ENCODE data around the gene MACROD2.

Gene MACROD2

GRCh38 chr20:15059438-15059837, 1064.1 kb downstream of the MACROD2 start:
- no peak for DNase-seq (ENCODE audit: low spot score)

- DNase-seq (ENCODE audit: low spot score), result no peak
Observed at GRCh38 chr20:15060265-15061060, 1065.1 kb downstream of the MACROD2 start.

- DNase-seq (ENCODE audit: low spot score), result no peak
Observed at GRCh38 chr20:15061061-15061430, 1065.7 kb downstream of the MACROD2 start.

- DNase-seq (ENCODE audit: low spot score), result no peak
Observed at GRCh38 chr20:15061955-15062354, 1066.6 kb downstream of the MACROD2 start.

DNA sequence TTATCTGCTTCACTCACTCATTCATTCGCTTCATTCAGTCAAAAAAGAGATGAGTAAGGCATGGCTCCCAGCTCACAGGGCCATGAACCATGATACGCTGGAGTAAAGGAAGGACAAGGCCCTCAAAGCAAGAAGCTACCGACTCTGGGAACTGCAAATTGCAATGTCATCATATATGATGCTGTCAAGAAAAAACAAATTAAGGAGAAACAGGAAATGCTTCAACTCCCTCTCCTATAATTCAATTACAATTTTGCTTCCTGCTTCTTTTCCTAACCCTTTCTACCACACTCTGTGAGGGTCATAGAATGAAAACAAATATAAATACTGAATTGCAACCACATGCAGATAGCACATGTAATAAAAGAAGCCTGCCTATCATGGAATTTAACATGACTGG, 1067.8 kb downstream of the MACROD2 start:
- no peak for DNase-seq (ENCODE audit: low spot score)

GRCh38 chr20:15064741-15065140, 1069.4 kb downstream of the MACROD2 start:
- DNase-seq (ENCODE audit: low spot score), result no peak

DNA sequence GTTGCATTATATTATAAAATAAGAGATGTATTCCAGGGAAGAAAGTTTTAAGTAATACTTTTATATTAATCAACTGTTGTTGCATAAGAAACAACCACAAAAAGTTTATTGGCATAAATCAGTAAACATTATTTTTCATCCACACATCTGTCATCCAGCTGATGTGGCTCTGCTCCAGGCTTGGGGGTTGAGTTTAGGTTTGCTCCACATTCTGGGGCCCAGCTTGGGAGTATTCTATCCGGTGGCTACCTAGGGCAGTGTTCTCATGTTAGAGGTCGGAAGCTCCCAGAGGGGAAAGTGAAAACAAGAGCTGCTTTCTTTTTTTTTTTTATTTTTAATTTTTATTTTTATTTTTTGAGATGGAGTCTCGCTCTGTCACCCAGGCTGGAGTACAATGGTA, 1070.5 kb downstream of the MACROD2 start:
- no peak for DNase-seq (ENCODE audit: low spot score)

GRCh38 chr20:15068486-15068885, 1073.2 kb downstream of the MACROD2 start:
- DNase-seq (ENCODE audit: low spot score), result no peak

GRCh38 chr20:15069355-15069754, 1074.0 kb downstream of the MACROD2 start:
- DNase-seq (ENCODE audit: low spot score), result no peak

DNA sequence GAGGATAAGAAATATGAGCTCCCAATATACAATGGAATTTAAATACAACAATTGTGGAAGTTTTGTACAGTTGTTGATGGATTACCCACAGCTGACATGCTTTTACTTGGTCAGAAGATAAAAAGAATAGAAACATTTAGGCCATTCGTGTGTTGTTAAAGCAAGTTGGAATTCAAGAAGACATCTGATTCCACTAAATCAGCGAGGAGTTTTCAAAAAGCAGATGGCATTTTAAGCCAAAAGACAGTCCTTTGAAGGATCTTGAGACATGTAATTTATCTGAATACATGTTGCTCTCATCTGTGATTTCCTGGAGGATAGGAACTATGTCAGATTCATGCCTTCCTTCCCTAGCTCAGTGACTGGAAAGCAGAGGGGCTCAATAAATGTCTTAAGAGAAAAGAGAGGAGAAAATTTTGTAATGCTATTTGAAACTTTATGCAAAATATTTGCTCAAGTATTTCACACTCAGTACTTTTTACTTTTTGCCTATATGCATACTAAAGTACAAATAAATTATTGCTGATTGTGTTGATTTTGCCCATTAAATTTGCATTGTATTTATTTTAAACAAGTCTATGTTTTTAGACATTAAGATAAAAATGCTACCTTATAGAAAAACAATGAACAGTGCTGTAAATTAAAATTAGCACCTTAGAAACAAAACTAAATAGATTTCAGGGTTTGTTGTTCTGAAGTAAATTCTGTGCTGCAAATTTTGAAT, 1075.9 kb downstream of the MACROD2 start:
- no peak for DNase-seq (ENCODE audit: low spot score)

GRCh38 chr20:15072316-15072715, 1077.0 kb downstream of the MACROD2 start:
- no peak for DNase-seq (ENCODE audit: low spot score)

GRCh38 chr20:15075586-15075985, 1080.3 kb downstream of the MACROD2 start:
- no peak for DNase-seq (ENCODE audit: low spot score)

DNA sequence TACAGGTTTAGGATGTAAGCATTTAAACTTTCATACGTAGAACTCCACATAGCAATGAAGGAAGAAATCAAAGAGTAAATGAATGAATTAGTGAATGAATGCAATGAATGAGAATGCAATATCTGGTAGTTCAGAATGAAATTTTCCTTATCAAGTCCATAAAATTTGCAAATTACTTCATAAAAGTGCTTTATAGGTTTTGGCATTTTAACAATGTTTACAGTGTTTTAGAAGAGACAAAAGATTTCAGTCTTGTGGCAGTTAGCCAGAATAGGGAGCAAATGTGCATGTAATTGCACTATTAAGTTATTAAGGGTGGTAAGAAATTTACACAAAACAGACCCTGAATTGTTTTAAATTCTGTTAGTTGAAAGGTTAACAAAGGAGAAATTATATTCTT, 1081.5 kb downstream of the MACROD2 start:
- no peak for DNase-seq (ENCODE audit: low spot score)

DNA sequence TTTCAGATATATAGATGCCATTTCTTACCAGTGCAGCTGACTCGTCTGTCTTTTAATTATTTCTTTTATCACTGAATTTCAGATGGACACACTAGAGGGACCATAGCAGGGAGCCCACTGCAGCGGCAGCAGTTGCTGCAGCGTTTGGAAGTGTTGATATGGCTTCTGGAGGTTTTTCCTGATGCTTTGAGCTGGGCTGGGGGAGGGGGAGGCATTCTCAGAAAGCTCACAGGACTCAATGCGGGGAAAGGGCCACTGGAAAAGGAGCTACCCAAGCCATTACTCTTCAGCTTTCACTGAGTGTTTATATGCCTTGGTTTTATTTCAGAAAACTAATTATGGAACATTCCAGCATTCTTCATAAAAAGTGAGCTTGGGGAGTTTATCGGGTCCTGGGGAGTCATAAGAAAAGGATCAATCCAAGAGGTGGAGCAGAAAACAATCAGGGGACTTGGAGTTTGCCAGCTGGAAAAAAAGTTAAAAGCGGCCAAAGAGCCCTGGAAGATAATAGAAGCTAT, 1082.5 kb downstream of the MACROD2 start:
- no peak for DNase-seq (ENCODE audit: low spot score)

- DNase-seq (ENCODE audit: low spot score), result no peak
Observed at GRCh38 chr20:15079594-15080340, 1084.5 kb downstream of the MACROD2 start.

- no peak for DNase-seq (ENCODE audit: low spot score)
Observed at GRCh38 chr20:15081261-15081660, 1085.9 kb downstream of the MACROD2 start.

DNA sequence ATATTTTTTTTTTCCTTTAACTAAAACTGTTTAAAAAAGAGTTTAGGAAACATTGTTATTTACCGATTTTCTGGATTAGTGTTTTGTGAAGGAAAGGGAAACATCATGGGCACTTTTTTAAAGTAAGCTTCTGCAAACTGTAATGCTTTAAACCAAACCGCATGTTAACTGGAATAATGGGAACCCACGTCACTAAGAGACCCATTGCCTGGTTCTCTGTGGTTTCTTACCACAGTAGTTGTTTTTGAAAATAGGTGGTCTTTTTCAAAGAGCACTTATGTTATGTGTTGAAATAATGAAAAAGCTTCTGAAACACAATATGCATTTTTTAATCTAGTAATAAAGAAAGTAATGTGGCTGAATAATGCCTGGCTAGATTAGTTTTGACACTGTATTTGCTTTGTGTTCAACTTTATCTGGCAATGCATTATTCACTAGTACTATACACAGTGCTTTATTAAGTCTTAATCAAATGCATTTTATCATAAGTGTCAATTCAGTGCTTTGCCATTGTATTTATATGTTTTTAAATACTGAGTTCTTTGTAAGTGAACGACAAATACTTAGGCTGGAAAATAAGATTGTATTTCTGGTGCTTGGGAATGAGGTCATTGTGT, 1096.2 kb downstream of the MACROD2 start:
- no peak for DNase-seq (ENCODE audit: low spot score)

DNA sequence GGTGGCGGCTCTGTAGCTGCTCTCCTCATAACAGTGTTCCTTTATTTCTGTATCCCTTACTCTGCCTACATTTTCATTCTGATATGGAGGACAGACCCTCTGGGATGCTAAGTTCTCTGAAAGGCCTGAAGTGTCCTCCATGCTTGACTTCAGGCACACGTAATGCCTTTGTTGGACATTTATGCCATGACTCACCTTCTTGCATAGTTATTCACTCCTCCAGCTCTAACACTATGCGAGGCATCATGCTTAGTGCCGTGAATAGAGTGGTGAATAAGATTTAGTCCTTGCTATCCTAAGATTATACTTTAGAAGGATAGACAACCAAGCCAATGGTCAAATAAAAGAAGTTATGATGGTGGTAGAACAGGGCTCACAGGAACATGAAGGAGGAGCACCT, 1103.0 kb downstream of the MACROD2 start:
- DNase-seq (ENCODE audit: low spot score), result no peak

DNA sequence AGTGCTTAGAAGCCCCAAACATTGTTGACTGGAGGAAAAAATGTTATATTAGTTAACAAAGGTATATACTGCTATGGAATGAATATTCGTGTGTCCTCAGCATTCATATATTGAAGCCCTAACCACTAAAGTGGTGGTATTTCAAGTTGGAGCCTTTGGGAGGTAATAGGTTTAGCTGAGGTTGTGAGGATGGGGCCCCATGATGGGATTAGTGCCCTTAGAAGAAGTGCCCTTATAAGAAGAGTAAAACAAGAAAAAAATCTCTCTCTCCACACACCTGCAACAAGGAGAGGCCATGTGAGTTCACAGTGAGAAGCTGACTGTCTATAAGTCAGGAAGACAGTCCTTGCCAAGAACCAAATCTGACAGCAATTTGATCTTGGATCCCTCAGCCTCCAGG, 1103.8 kb downstream of the MACROD2 start:
- DNase-seq (ENCODE audit: low spot score), result no peak

DNA sequence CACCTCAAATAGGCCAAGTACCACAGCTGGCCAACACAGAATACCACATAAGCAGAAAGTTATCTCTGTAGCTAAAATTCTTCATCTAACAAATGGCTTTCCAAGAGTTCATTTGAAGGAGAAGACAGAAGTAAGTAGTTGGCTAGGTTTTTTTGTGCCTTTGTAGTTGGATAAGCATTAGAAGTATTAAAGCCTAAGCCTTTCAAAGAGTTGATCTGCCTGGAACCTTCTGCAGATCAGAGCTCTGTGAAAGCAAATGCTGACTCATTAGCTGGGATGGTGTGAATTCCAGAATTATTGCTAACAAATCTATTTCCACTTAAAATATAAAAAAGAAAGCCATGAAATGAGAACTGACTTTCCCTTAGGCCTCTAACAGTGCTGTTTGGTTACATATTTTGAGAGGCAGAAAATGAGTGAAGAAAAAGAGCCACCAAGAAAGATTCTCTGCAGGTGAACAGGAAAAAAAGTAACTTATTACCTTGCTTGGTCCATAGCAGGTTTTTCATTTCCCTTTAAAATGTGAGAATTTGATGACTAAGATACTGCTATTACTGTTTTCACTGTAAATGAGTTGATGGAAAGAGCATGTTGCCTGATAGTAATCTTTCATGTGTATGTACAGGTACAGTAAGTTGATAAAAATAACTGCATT, 1105.3 kb downstream of the MACROD2 start:
- DNase-seq (ENCODE audit: low spot score), result no peak

DNA sequence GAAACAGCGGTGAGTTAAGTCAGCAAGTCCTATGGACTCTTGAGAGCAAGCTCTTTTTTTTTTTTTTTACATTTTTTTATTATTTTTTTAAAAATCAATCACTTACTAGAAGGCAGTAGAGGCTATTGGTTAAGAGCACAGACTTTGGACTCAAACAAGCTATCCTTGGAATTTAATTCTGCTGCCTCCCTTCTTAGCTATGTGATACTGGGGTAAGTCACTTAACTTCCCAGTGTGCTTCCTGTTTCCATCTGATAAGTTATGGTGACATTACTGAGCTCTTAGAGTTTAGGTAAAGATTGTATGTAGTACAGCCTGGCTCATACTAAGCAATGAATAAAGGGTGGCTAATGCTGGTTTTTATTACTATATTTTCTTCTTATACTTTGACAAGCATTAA, 1112.6 kb downstream of the MACROD2 start:
- DNase-seq (ENCODE audit: low spot score), result no peak

- no peak for DNase-seq (ENCODE audit: low spot score)
Observed at GRCh38 chr20:15109494-15109893, 1114.2 kb downstream of the MACROD2 start.
